Sigmoid colon (tissue), 7 donors: ENCODE results near the gene RND3. TPM values are rescaled to one million over a fixed set of nuclear protein-coding genes. Genes with fewer than 3 reads are reported as not detected.
A peak's percentile ranks its signal among the peaks of the same experiment; 100 is the strongest.

Source experiments
- DNase-seq: peaks from one replicate; pipeline ENCODE4 v3.0.0-alpha.2; 2019
- H3K27ac ChIP-seq, 4 donors: fragments of 200-600 bp; sonication (generic); one replicate each; pipeline ENCODE4 v1.5.1; 2016 to 2019; ENCODE audit warnings: mild to moderate bottlenecking in 1 of 4
- H3K27me3 ChIP-seq, 3 donors: fragments of 200-600 bp; sonication (generic); one replicate each; pipeline ENCODE4 v1.5.1; 2019; ENCODE audit warnings: mild to moderate bottlenecking in 1 of 3
- H3K36me3 ChIP-seq, 4 donors: fragments of 200-600 bp; sonication (generic); one replicate each; pipeline ENCODE4 v1.5.1; 2016 to 2019
- H3K4me1 ChIP-seq, 4 donors: fragments of 200-600 bp; sonication (generic); one replicate each; pipeline ENCODE4 v1.5.1; 2017 to 2019
- H3K4me3 ChIP-seq, 4 donors: fragments of 200-600 bp; sonication (generic); one replicate each; pipeline ENCODE4 v1.5.1; 2017 to 2019; ENCODE audit warnings: mild to moderate bottlenecking in 2 of 4, moderate library complexity in 1 of 4
- H3K9me3 ChIP-seq, 4 donors: fragments of 200-600 bp in 3 of 4; sonication (generic) in 3 of 4; one replicate each; pipeline versions ENCODE4 v1.5.1 to v1.6.1; 2013 to 2019
- CTCF ChIP-seq, 4 experiments: fragments of 450-650 bp in 3 of 4; fragments of 200-600 bp in 1 of 4; IDR thresholded peaks; one replicate each; pipeline ENCODE4 v1.5.1; 2016 to 2019; ENCODE audit warnings: antibody characterized with exemption in 4 of 4, mild to moderate bottlenecking in 3 of 4, moderate library complexity in 2 of 4
- EP300 ChIP-seq, 4 donors: sonication (generic); formaldehyde crosslinking; IDR thresholded peaks; one replicate each; pipeline ENCODE4 v1.6.1; 2017; ENCODE audit warnings: antibody characterized with exemption in 4 of 4
- POLR2A ChIP-seq, 2 donors: fragments of 450-650 bp; IDR thresholded peaks; one replicate each; pipeline ENCODE4 v1.6.1; 2016; ENCODE audit warnings: antibody characterized with exemption in 2 of 2, mild to moderate bottlenecking in 2 of 2, moderate library complexity in 2 of 2
- POLR2AphosphoS5 ChIP-seq, 4 donors: sonication (generic); formaldehyde crosslinking; IDR thresholded peaks; one replicate each; pipeline ENCODE4 v1.6.1; 2017; ENCODE audit warnings: antibody characterized with exemption in 4 of 4
- WGBS, 2 donors: extraction: QIAGEN DNeasy Blood & Tissue Kit; methylation state at CpG; one replicate each; pipeline ENCODE4 v1.1.7; 2013; 5-methylcytosine and 5-hydroxymethylcytosine counted together
- intact Hi-C: fragments of 100-400 bp; cut with DNase I; formaldehyde crosslinking; loops from one replicate; pipeline ENCODE4 v1.15.1; 2023
- polyA plus RNA-seq, 3 donors: library from polyadenylated mRNA; stranded (reverse); fragments of 200-250 nt; gene quantifications; one replicate each; pipeline ENCODE4 v1.2.3, GENCODE V29; 2013
- total RNA-seq, 4 donors: library from RNA; depleted of rRNA; stranded (reverse); fragments of >200 nt; gene quantifications; one replicate each; pipeline ENCODE4 v1.1.0, GENCODE V29; 2016
- donor health status: healthy with polysubstance abuse.
- donor health status: Bipolar disorder and iron deficiency.
- donor health status: healthy.

Gene RND3
- total and polyA plus RNA-seq, 7 donors: 22.3 to 171 (median 31.3) TPM

DNA sequence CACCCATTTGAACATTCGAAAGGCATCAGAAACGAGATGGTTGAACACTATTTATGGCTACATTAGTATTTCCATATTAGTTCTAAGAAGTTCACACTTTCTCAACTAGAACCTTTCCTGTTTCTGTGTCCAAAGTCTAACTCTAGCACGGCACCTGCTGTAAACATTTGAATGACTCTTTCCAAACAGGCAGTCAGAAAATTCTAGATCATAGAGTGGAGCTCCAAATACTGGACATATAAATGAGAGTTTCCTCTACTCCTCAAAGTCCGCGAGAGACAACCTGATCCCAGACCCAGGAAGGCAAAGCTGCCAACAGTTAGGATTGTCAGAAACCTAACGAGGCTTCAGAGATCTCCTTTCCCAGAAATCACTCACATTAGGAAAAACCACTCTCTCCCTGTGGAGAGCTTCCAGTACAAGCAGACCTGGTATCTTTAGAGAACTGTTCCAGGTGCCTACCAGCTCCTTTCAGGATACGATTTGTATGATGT is 10.6 kb downstream of the RND3 start:
- no peaks in the 10 kb centered on the region for H3K9me3 ChIP-seq
- H3K4me3 ChIP-seq: no peak overlapping the region
- peaks cover 0 to 84% (median 78%) of the 10 kb centered on the region in 4 donors for H3K4me1 ChIP-seq
- TF ChIP-seq CTCF (IDR thresholded peaks at IDR 0.05) (no peak), EP300 (IDR thresholded peaks at IDR 0.05) (no peak), POLR2AphosphoS5 (IDR thresholded peaks at IDR 0.05) (no peak), POLR2A (IDR thresholded peaks at IDR 0.05) (no peak)
- intact Hi-C loops: no loop called here
- no peaks in the 10 kb centered on the region for H3K27me3 ChIP-seq
- H3K36me3 ChIP-seq: peaks cover 0 to 30% (median 0%) of the 10 kb centered on the region in 4 donors
- DNase-seq: no peak
- WGBS, 2 donors: 11 to 56% methylated on average over 7 of the region's 7 CpGs
- peak overlapping the region; percentile 71 to 96 (median 76) for H3K27ac ChIP-seq

- Histone ChIP-seq H3K4me3 (peak overlapping the region in 1 of 4 donors; percentile 1), H3K4me1 (peaks cover 0 to 78% (median 72%) of the 10 kb centered on the region in 4 donors), H3K36me3 (peaks cover 0 to 35% (median under 1%) of the 10 kb centered on the region in 4 donors), H3K9me3 (no peaks in the 10 kb centered on the region), H3K27ac (peak overlapping the region; percentile 71 to 96 (median 76)), H3K27me3 (no peaks in the 10 kb centered on the region)
- intact Hi-C loops: no loop called here
- TF ChIP-seq CTCF (IDR thresholded peaks at IDR 0.05): no peak
- no peak for TF ChIP-seq POLR2AphosphoS5 (IDR thresholded peaks at IDR 0.05)
- TF ChIP-seq POLR2A (IDR thresholded peaks at IDR 0.05): no peak
- no peak for TF ChIP-seq EP300 (IDR thresholded peaks at IDR 0.05)
- WGBS, 2 donors: 13 to 39% methylated on average over 4 of the region's 4 CpGs
- DNase-seq: no peak
These were observed 11.2 kb downstream of the RND3 start for GRCh38 chr2:150476286-150476685.

DNA sequence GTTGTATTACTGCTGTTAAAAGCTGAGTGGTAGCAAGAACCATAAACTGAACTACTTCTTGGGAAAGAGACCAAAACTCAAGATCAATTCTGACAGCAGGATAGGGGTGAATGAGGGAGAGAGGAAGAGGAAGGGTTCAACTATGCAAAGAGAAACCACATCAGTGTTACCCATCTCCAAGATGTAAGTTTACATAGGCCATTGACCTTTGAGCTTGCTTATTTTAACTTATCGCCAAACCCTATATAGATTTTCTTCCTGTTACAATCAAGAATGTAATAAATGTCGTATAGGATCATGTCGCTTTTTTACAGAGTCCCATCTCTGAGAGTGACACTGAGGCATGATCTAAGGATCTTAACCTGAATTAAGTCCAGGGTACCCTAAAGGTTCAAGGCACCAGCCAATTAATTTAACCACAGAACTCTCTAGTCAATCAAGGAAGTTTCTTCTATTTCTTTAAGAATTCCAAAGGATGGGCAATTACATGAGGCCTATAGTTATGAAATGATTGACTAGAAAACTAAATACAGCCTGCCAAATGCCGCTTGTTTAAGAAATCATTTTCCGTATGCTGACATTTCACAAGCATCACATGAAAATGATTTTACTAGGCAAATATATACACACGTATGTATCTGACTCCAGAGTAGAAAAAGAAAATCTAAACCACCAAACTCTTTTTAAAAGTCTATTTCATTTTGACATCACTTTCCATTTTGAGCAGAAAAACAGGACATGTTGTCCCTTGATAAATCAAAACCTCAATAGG is 11.8 kb downstream of the RND3 start:
- intact Hi-C loops: no loop called here
- WGBS, 2 donors: 17 to 63% methylated on average over 6 of the region's 6 CpGs
- Histone ChIP-seq H3K4me1 (peaks cover 0 to 73% (median 67%) of the 10 kb centered on the region in 4 donors), H3K27ac (peak overlapping the region; percentile 71 to 96 (median 76)), H3K9me3 (no peaks in the 10 kb centered on the region), H3K27me3 (no peaks in the 10 kb centered on the region), H3K4me3 (no peak overlapping the region), H3K36me3 (peaks cover 0 to 42% (median 4%) of the 10 kb centered on the region in 4 donors)
- TF ChIP-seq CTCF (IDR thresholded peaks at IDR 0.05): no peak
- peak in 1 of 4 donors; percentile 31 for TF ChIP-seq POLR2AphosphoS5 (IDR thresholded peaks at IDR 0.05)
- no peak for DNase-seq

DNA sequence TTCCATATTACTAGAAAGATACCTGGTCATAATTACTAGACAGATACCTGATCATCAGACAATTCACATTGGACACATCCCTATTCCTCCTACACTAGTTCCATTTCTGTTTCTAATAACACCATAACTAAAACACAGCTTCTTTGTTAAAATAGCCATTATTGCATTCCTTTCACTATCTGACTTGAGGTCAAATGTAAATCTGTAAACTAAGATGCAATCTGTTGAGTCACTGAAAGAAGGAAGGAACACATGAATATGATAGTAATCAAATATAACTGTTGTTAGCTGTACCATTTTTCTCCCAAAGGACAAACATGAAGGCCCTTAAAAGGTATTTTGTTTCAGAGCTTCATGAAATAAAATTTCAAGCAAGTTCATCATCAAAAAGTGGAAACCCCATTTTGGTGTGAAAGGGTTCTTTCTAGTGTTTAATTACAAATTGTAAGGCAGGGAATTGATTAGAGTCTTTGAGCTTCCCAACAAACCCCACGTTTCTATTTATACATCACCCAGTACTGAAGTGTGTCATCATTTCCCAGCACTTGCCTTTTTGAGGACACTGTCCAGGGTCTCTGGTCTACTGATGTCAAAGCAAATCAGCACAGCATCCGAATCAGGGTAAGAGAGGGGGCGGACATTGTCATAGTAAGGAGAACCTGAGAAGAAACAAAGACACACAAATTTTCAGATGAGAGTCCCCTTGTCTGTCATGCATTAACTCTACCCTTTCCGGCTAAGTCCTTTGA is 13.0 kb downstream of the RND3 start:
- intact Hi-C loops: no loop called here
- Histone ChIP-seq H3K4me1 (peaks cover 0 to 61% (median 55%) of the 10 kb centered on the region in 4 donors), H3K27me3 (no peaks in the 10 kb centered on the region), H3K9me3 (no peaks in the 10 kb centered on the region), H3K27ac (peak overlapping the region; percentile 71 to 96 (median 76)), H3K36me3 (peaks cover 0 to 53% (median 9%) of the 10 kb centered on the region in 4 donors), H3K4me3 (no peak overlapping the region)
- DNase-seq: no peak
- 85 to 87% methylated on average over 4 of the region's 4 CpGs for WGBS, 2 donors
- no peak for TF ChIP-seq POLR2AphosphoS5 (IDR thresholded peaks at IDR 0.05)
- no peak for TF ChIP-seq EP300 (IDR thresholded peaks at IDR 0.05)
- no peak for TF ChIP-seq CTCF (IDR thresholded peaks at IDR 0.05)
- no peak for TF ChIP-seq POLR2A (IDR thresholded peaks at IDR 0.05)
